ENCODE data around the gene OGT.
"Not testable (repeated sequence)": the region's sequence is repeated elsewhere in the genome, so short reads cannot be mapped to it uniquely, and the experiment has no call there.

OGT gene

DNA sequence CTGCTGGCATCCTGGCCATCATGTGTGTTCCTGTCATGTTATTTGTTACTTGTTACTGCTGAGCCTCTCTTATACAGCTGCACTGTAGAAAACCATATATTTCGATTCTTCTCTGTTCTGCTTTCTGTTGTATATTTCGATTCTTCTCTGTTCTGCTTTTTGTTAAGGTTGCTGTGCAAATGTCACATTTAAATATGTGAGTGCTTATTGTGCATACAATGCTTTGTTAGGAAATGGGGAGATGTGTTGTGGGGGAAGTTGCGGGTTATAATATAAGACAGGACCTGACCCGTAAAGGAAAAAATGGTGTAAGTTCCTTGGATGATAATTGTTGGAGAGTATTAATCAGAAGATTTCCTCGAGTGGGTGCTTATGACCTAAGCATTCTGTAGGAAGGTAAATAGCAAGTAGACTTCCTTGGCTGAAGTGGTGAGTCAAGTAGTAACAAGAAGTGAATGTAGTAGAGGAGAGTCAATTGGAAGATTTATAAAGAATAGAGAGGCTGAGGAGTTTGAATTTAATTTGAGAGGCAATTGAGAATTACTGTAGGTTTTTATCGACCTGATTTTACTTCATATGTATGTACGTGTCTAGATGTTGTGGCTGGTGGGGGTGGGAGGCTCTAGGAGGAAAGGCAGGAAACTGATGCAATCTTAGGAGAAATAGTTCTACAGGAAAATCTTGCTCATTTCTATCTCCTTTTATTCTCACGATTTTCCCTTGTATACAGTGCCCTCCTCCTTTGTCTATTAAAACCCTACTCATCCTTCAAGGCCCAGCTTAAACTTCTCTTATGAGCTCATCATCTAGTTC is 8.5 kb downstream of the OGT start:
- no peak for DNase-seq

DNA sequence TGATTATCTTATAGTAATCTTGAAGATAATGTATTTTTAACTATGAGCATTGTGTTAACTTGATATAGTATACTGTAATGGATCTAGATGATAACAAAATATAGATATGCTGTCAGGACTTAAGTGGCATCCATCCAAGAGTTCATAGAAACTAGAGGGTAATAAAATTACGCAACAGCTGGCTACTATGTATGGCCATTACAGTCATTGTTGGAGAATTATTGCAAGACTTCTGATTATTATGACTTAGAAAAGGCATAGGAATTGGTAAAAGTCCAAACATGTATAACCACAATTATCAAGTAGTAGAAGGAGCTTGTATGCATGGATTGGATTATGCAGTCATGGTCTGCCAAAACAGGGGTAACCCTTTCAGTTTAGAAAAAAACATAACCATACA is 9.5 kb downstream of the OGT start:
- DNase-seq: no peak

DNA sequence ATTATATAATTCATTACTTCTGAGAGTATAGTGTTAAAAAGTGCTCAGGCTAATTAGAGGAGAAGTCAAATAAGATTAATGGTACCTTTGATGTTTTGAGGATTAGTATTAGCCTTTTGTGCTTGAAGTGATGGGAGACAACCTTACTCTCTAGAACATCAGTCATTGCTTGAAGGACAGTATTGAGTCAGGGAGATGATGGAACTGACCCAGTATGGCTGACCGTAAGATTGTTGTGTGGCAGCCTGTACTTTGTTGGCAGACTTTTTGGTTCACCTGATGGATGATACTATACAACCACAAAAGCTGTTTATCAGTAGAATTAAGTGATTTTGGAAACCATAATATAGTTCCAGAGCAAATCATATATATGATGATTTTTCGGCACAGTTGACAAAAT is 9.9 kb downstream of the OGT start:
- DNase-seq: no peak

DNA sequence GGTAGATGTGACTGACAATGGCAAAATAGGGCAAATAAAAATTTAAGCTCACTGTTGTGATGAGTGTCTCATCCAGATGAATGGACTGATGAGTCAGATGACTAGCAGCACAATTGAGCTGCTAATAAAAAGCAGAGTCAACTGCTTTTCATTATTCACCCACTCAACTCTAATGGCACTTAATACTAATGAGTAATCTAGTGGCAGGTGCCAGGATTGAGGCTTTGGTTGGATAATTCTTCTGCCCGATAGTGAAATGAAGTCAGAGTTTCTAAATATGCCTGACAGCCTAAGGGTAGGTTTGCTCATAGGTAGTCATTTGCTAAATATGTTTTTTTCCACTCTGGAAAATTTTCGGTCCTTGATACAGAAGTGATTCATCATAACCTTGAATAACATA is 10.4 kb downstream of the OGT start:
- DNase-seq: no peak

DNA sequence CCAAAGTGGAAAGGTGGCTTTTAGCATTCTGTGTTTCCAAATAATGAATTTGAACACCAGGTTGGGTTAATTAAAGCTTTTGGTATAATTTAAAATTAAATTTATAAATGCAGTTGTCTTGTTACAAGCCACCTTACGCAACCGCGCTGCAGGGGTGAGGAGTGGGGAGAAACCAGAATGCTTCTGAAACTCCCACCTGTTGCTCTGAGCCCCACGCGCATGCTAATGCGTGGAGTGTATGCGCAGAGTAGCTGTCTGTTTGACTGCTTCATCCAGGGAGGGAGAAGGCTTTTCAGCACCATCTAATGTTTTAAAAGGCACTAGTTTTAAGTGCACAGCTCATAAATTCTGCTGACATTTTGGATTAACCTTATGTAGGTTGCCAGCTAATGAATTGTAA is 12.5 kb downstream of the OGT start:
- no peak for DNase-seq

DNA sequence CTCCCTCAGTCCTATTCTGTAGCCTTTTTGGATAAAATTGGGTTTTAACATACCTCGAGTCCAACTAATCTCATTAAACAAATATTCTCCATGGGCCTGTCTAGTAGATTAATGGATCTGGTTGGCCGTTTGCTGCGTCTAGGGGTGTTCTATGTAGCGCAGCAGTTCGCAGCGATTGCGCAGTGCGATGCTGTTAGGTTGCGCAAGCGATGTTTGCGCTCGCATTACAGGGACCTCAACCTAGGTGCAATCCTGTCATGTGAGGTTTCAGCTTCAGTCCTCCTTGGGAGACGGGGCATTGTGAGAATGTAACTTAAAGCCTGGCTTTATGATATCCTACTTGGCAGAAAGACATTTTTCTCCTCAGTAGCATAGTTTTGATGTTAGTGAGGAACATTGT is 14.0 kb downstream of the OGT start:
- DNase-seq: no peak

DNA sequence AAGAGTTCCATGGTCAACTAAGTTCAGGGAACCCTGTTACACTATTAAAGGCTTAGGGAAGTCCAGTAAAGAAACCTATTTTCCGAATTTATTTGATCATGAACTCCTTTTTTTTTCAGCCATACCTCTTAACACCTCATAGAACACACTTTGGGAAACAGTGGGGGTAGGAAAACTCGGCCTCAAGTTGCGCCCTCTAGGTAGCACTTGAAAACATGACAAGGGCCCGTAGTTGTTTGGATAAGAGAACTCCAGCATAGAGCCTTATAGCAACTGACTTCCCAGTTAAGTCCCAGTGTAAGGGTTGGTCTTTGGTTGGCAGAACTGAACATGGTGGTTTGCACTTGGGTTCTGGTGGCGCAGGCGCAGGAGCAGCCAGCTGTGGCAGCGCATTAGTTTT is 14.4 kb downstream of the OGT start:
- no peak for DNase-seq

DNA sequence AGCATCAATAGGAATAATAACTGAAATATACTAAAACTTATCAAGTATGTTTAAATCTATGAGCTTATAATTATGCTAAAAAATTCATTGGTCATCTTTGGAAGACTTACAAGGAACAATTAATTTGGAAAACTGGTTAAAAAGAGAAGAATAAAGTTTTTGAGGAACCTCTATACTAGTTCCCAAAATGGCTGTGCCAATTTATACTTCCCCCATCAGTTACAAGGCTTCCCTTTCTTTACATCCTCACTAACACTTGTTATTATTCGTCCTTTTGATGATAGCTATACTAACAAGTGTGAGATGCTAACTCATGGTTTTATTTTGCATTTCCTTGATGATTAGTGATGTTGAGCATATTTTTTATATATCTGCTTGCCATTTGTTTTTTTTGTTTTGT is 17.1 kb downstream of the OGT start:
- DNase-seq: no peak

DNA sequence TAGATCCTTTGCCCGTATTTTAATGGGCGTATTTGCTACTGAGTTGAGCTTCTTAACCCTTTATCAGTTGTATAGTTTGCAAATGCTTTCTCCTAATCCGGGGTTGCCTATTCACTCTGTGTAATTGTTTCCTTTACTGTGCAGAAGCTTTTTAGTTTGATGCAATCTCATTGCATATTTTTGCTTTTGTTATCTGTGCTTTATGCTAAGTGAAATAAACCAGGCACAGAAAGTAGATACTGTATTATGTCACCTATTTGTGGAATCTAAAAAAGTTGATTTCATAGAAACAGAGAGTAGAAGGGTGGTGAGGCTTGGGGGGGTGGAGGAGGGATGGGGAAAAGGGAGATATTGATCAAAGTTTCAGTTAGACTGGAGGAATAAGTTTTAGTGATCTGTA is 17.7 kb downstream of the OGT start:
- no peak for DNase-seq

DNA sequence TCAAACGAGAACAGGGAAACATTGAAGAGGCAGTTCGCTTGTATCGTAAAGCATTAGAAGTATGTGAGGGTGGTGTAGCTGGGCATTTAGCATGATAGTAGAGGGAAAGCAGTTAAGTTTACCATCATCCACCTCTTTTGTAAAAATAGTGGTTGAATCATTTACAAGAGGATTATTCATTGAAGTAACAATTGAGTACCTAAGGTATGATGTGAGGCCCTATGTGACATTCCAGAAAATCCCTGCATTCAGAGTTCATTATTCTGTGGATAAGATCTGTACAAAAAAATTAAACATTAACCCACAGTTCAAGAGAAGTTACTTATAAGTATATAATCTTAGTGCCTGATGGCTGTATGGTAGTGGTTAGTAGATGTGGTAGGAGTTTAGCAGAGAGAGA is 23.1 kb downstream of the OGT start:
- DNase-seq: no peak

DNA sequence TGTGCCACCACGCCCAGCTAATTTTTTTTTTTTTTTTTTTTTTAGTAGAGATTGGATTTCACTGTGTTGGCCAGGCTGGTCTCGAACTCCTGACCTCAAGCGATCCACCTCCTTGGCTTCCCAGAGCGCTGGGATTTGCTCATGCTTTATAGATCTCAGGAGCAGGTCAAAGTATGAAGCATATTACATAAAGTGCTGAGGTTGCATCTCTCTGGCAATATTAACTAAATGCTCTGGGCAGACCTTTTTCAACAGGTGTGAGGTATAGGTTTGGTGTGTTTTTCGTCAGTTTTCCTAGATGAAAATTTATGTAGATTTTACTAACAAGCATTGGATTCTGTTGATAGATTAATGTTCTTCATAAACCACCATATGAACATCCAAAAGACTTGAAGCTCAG is 26.0 kb downstream of the OGT start:
- DNase-seq: no peak

DNA sequence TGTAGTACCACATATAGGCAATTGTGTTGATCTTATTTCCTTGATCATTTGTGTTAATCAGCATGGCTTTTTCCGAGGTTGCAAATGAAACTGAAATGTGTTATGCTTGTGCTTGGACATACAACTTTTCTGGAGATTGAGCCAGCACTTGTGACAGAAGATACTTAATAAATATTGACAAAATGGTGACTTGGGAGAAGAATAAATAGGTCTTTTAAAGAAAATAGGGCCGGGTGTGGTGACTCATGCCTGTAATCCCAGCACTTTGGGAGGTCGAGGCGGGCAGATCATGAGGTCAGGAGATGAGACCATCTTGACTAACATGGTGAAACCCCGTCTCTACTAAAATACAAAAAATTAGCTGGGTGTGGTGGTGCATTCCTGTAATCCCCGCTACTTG is 26.9 kb downstream of the OGT start:
- not testable (repeated sequence) for DNase-seq

DNA sequence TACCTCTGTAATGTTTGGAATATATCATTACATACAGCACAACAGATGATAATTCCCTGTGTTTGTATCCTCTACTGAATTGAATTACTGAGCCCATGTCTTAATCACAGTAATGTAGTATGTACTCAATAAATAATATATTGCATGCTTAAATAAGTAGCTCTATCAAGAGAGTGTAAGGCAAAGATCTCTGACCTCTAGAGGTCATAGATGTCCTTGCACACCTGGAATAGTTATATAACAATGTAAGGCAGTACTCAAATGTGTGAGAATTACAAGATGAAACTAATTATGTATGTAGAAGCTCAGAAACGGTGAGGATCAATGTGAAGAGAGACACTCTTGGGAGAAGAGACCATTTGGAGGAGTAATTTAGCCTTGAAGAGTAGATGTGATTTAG is 31.0 kb downstream of the OGT start:
- no peak for DNase-seq

DNA sequence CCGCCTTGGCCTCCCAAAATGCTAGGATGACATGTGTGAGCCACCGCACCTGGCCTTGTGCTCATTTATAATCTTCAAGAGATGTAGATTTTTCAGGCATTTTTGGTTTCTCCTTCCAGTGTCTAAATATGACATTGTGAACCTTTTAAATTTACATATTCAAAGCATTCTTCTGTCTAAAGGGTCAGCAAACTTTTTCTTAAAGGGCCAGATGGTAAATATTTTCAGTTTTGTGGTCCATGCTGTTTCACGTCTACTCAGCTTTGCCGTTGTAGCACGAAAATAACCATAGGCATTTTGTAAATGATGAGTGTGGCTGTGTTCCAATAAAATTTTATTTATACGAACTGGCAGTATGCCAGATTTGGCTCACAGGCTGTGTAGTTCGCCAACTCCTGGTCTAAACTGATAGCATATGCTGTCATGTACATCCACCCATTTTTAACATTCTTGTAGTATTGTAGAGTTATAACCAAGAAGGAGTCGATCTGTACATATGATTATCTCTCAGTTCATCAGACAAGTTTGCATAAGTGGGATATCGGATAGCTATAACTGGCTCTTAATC is 32.7 kb downstream of the OGT start:
- DNase-seq: no peak

DNA sequence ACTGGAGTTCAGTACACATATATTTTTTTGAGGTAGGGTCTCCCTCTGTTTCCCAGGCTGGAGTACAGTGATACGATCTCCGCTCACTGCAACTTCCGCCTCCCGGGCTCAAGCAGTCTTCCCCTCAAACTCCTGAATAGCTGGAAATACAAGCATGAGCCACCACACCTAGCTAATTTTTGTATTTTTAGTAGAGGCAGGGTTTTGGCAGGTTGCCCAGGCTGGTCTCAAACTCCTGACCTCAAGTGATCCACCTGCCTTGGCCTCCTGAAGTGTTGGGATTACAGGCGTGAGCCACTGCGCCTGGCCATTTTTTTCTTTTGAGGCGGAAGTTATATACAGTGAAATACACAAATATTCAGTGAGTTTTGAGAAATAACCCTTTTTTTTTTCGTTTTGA is 38.5 kb downstream of the OGT start:
- DNase-seq: not testable (repeated sequence)

DNA sequence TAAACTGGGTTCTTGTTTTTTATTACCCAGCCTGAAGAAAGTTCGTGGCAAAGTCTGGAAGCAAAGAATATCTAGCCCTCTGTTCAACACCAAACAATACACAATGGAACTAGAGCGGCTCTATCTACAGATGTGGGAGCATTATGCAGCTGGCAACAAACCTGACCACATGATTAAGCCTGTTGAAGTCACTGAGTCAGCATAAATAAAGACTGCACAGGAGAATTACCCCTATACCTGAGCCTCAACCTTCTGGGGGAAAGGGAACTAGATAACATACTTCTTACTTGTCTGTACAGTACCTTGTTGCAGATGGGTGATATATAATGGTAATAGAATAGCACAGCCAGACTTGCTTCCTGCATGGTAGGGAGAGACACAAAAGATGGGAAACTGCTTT is 40.7 kb downstream of the OGT start:
- DNase-seq: no peak

DNA sequence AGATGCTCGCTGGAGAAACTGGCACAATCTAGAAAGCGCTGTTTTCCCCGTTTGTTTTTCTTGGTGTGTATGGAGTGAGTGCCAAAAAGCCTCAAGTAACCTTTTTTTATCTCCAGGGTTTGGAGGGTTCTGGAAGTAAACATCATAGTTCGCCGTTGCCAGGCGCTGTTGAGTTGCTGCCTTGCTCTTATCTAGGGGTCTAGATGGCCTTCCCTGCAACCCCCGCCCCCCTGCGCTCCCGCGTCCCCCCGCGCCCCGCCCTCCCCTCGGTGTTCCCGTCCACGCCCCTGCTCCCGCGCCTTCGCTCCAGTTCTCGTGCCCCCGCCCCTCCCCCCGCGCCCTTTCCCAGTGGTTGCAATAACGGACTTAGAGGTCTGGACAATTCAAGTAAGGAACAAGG is 44.8 kb downstream of the OGT start:
- no peak for DNase-seq

DNA sequence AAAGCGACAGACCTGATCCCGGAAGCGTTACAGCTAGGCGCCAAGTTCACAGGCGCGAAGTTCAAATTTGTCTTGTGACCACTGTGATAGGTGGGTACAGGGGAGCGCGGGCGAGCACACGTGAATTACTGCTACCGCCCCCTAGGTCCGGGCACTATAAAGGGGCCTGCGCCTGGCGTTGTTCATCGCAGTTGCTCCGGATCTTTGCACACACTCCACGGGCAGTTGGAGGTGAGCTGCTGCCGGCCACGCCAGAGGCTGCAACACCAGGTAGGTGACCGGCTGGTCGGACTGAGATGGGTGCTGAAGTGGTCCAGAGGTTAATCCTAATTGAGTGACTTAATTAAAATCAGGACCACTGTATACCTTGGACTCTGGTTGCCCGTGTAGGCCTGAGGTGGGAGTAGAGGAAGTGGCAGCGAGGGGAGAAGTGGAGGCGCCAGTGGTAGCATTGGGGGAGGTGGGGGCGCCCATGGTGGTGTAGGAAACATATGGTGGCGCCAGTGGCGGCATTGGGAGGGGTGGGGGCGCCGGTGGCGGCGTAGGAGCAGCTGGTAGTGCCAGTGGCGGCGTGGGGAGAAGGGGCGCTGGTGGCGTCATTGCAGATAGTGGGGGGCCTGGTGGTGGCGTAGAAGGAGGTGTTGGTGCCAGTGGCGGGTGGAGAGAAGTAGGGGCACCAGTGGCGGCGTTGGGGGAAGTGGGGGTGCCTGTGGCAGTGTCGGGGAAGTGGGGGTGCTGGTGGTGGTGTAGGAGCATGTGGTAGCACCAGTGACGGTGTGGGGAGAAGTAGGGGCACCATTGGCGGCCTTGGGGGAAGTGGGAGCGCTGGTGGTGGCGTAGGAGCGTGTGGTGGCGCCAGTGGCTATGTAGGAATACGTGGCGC is 45.6 kb downstream of the OGT start, which contains the start of gene GCNA:
Gene GCNA, plus strand, starts transcription at position 185 of the 883 bp plus-strand sequence. CDS start 2,385 bp downstream, outside the sequence.
- no peak for DNase-seq

DNA sequence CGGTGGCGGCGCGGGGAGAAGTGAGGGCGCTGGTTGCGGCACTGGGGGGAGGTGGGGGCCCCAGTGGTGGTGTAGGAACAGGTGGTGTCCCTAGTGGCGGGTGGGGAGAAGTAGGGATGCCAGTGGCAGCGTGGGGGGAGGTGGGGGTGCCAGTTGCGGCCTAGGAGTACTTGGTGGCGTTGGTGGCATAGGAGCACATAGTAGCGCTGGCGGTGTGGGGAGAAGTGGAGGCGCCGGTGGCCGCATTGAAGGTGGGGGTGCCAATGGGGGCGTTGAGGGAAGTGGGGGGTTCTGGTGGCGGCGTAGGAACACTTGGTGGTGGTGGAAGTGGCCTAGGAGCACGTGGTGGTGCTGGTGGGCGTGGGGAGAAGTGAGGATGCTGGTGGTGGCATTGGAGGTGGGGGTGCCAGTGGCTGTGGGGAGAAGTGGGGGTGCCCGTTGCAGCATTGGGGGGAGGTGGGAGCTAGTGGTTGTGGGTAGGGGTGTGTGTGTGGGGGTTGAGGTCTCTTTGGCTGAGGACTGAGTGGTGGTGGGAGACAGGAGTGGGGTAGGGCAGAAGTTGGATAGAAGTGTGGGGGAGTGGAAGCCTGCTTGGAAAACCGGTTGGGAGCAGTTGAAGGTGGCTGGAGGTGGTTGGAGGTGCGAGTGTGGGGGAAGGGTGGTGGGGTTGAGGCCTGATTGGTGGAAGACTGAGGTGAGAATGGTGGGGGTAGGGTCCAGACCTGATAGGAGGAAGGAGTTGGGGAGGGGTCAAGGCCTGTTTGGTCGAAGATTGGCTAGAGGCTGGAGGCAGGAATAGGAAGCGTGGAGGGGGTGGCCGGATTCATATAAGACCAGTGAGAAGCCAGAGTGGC is 46.5 kb downstream of the OGT start:
- no peak for DNase-seq

DNA sequence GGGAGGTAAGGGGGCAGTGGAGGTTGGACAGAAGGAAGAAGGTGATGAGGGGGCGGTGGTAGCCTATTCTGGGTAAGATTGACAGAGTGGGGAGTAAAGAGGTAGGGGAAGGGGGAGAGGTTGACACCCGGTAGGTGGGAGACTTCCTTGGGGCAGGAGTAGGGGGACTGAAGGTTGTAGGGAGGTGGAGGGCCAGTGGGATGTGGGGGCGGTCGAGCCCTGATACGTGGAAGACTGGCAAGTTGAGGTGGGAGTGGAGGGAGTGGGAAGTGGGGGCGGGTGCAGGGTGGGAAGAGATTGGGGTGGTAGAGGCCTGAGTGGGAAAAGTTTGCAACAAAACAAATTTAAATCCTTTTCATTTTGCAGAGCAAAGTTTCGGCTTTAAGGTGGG is 47.1 kb downstream of the OGT start:
- no peak for DNase-seq

DNA sequence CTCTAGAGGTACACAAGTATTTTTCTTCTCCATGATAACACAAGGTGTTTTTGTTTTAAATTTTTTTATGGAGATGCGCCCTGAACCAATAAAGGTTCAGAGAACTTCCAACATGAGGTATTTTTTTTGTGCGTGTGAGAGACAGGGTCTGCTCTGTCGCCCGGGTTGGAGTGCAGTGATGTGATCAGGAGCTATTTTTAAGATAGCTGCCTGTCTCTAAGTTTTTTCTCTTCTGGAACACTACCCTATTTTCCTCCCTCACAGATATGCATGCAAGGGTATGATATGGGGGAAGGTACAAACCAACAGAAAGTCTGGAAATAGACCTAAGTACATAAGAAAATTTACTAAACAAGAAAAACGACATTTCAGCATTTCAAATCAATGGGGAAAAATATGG is 48.3 kb downstream of the OGT start:
- DNase-seq: no peak

DNA sequence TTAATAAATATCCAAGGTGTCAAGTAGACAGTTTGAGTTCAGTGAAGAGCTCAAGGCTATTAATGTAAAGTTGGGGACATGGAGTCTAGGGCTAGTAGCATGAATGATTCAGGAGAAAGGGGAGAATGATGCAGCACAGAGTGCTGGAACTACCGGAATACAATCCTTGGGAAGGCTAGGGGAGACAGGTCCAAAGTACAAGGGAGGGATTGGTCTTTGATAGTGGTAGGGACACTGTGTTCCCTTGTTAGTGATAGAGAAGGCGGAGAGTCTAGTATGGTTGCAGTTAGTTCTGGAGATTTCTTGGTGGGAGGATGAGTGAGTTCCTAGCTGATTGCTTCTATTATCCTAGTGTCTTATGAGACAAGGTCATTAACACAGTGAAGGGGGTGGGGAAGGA is 54.0 kb downstream of the OGT start:
- no peak for DNase-seq

DNA sequence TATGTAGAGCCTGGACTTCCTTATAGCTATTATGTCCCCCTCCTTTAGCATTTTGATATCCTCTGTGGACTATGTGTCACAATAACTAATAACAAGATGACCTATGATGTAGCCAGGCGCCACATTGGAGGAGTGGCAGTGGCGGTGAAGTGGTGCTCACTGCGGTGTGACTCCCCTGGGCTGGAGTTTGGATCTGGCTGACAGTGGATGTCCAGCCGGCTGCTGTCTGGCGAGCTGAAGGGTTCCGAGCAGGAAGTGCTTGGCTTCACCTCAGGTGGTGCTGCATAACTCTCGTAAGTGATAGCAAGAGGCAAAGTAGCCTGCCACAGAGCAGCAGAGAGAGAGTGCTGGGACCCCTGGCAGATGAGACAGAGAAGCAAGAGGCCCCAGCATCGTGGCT is 60.3 kb downstream of the OGT start:
- not testable (repeated sequence) for DNase-seq
